ENCODE measurements around the gene TPST1.
"Not testable (repeated sequence)": the region's sequence is repeated elsewhere in the genome, so short reads cannot be mapped to it uniquely, and the experiment has no call there.

TPST1 gene

GRCh38 chr7:66323114-66323796 lies 118.1 kb downstream of the TPST1 start:
- DNase-seq (ENCODE audit: extremely low read depth, low read depth) = no peak
- H3K4me3 ChIP-seq (replicated peaks; ENCODE audit: low read depth, low read length) = no peak overlapping the region
- TF ChIP-seq CTCF (IDR thresholded peaks at IDR 0.05; ENCODE audit: low read depth, low read length, missing control alignments) = no peak

GRCh38 chr7:66324985-66325384 lies 119.9 kb downstream of the TPST1 start:
- H3K4me3 ChIP-seq (replicated peaks; ENCODE audit: low read depth, low read length); DNase-seq (ENCODE audit: extremely low read depth, low read depth): not testable (repeated sequence)

- no peak for DNase-seq (ENCODE audit: extremely low read depth, low read depth)
- H3K4me3 ChIP-seq (replicated peaks; ENCODE audit: low read depth, low read length) = no peak overlapping the region
- no peak for TF ChIP-seq CTCF (IDR thresholded peaks at IDR 0.05; ENCODE audit: low read depth, low read length, missing control alignments)
Measured at GRCh38 chr7:66326501-66327215, 121.5 kb downstream of the TPST1 start.

- H3K4me3 ChIP-seq (replicated peaks; ENCODE audit: low read depth, low read length) = no peak overlapping the region
- TF ChIP-seq CTCF (IDR thresholded peaks at IDR 0.05; ENCODE audit: low read depth, low read length, missing control alignments) = no peak
- DNase-seq (ENCODE audit: extremely low read depth, low read depth) = no peak
Measured at GRCh38 chr7:66330961-66331360, 125.8 kb downstream of the TPST1 start.

- no peak for DNase-seq (ENCODE audit: extremely low read depth, low read depth)
- no peak overlapping the region for H3K4me3 ChIP-seq (replicated peaks; ENCODE audit: low read depth, low read length)
- no peak for TF ChIP-seq CTCF (IDR thresholded peaks at IDR 0.05; ENCODE audit: low read depth, low read length, missing control alignments)
Measured at GRCh38 chr7:66331883-66332282, 126.7 kb downstream of the TPST1 start.

GRCh38 chr7:66333443-66333842 lies 128.3 kb downstream of the TPST1 start:
- no peak for DNase-seq (ENCODE audit: extremely low read depth, low read depth)
- no peak for TF ChIP-seq CTCF (IDR thresholded peaks at IDR 0.05; ENCODE audit: low read depth, low read length, missing control alignments)
- H3K4me3 ChIP-seq (replicated peaks; ENCODE audit: low read depth, low read length) = no peak overlapping the region

GRCh38 chr7:66335318-66335717 lies 130.2 kb downstream of the TPST1 start:
- no peak for TF ChIP-seq CTCF (IDR thresholded peaks at IDR 0.05; ENCODE audit: low read depth, low read length, missing control alignments)
- no peak overlapping the region for H3K4me3 ChIP-seq (replicated peaks; ENCODE audit: low read depth, low read length)
- DNase-seq (ENCODE audit: extremely low read depth, low read depth) = no peak
